ENCODE results near the gene GAB3. TPM values are rescaled to one million over a fixed set of nuclear protein-coding genes. Genes with fewer than 3 reads are reported as not detected.
"Not testable (repeated sequence)": the region's sequence is repeated elsewhere in the genome, so short reads cannot be mapped to it uniquely, and the experiment has no call there.

GAB3 gene
- total RNA-seq, 1 donor from 2014 or later = 0.67 TPM

DNA sequence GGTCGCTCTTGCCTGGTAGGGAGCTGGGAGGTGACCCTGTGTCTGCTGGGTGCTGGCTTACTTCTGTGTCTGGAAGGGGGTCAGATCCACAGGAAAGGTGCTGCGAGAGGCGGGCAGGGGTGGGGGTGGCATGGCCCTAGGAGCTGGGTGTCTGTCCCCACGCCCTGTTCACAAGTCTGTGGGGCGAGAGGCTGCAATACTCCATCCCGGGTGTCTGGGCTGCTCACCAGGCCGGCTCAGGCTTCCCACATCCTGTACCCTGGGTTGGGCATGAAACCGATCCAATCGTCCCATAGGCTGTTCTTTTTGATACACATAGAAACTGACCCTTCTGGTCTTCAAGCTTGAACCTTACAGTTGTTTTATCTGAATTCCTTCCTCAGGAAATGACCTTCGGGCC lies 96.5 kb downstream of the GAB3 start:
- Mint-ChIP-seq H3K36me3 (no peaks in the 10 kb centered on the region), H3K27ac (no peak overlapping the region), H3K4me1 (no peaks in the 10 kb centered on the region), H3K9me3 (peaks cover 11% of the 10 kb centered on the region), H3K27me3 (ENCODE audit: low read depth) (no peaks in the 10 kb centered on the region), H3K4me3 (no peak overlapping the region)
- DNase-seq (ENCODE audit: low spot score in 2 of 2, unreplicated experiment in 2 of 2) = no peak
- TF ChIP-seq, protein P1, sequence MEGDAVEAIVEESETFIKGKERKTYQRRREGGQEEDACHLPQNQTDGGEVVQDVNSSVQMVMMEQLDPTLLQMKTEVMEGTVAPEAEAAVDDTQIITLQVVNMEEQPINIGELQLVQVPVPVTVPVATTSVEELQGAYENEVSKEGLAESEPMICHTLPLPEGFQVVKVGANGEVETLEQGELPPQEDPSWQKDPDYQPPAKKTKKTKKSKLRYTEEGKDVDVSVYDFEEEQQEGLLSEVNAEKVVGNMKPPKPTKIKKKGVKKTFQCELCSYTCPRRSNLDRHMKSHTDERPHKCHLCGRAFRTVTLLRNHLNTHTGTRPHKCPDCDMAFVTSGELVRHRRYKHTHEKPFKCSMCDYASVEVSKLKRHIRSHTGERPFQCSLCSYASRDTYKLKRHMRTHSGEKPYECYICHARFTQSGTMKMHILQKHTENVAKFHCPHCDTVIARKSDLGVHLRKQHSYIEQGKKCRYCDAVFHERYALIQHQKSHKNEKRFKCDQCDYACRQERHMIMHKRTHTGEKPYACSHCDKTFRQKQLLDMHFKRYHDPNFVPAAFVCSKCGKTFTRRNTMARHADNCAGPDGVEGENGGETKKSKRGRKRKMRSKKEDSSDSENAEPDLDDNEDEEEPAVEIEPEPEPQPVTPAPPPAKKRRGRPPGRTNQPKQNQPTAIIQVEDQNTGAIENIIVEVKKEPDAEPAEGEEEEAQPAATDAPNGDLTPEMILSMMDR (IDR thresholded peaks at IDR 0.05; ENCODE audit: unreplicated experiment) = no peak

DNA sequence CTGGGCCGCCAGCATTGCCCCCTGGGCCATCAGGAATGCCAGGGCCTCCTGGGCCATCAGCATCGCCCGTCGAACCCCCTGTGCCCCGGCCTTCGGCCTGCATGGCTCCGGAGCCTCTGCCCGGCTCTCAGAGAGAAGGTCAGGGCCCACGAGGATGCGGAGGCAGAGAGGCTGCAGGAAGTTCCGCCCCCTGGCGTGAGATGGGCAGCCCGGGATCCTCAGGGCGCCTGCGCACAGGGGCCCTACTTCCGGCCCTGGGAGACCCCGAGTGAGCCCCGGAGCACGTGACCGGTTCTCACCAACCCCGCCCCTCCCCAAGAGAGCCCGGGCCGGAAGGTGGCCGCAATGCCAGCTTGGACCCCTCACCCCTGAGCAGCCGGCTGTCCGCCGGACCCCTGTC lies 97.5 kb downstream of the GAB3 start, which contains the start of gene CTAG2:
Gene CTAG2, minus strand, starts transcription at position 167 of the 400 bp plus-strand sequence. Its CDS starts 64 bp downstream, at position 103.
- not testable (repeated sequence) for H3K4me1 Mint-ChIP-seq; H3K27me3 Mint-ChIP-seq (ENCODE audit: low read depth); H3K36me3 Mint-ChIP-seq; H3K4me3 Mint-ChIP-seq; H3K27ac Mint-ChIP-seq; H3K9me3 Mint-ChIP-seq; DNase-seq (ENCODE audit: low spot score in 2 of 2, unreplicated experiment in 2 of 2)

DNA sequence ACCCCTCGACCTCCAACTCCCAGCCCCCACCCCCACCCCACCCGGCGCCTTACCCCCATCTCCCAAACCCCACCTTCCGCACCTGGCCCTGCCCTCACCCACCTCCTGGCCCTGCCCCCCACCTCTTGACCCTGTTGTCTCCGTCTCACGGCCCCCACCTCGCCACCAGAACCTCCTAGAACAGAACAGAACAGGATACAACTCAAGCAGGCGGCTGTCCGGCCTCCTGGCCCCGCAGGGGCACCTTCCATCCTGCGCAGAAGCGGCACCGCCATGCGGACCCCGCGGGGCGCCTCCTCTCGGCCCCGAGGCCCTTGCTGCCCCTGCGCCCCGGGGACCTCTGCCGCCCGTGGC lies 97.9 kb downstream of the GAB3 start:
- no peak for DNase-seq (ENCODE audit: low spot score in 2 of 2, unreplicated experiment in 2 of 2)
- Mint-ChIP-seq H3K4me1 (no peaks in the 10 kb centered on the region), H3K27ac (no peak overlapping the region)

DNA sequence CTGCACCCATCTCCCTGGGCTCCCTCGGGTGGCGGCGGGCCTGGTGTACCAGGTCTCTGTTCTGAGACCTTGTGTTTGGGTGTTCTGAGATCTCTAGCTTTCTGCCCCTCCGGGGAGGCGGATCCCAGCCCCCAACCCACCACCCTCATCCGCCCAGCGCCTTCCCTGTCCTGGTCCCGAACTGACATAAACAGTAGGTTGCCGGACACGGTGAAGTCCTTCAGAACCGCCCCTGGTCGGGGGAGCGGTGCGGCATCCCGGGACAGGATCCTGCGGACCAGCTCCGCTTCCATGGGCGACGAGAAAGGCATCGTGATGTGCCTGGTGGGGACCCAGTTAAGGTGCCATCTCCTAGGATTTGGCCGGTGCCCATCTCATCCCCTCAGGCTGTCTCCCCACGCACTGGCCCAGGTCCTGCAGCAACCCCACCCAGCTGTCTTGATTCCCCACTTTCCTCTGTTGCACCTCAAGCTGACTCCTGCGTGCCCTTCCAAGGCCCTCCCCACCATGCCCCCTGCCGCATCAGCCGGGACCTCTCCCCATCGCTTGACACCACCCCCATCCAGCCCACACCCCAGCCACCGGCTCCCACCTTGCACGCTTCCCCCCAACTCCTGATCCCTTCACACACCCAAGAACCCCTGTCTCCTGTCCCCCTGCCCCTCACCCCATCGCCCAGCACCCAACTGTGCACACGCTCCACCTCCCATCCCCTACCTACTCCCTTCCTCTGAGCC lies 98.4 kb downstream of the GAB3 start:
- no peak for DNase-seq (ENCODE audit: low spot score in 2 of 2, unreplicated experiment in 2 of 2)
- H3K4me3 Mint-ChIP-seq = no peak overlapping the region
- peaks cover 4% of the 10 kb centered on the region for H3K9me3 Mint-ChIP-seq
- TF ChIP-seq, protein P1 (IDR thresholded peaks at IDR 0.05; ENCODE audit: unreplicated experiment) = no peak
- no peaks in the 10 kb centered on the region for H3K36me3 Mint-ChIP-seq
- no peaks in the 10 kb centered on the region for H3K4me1 Mint-ChIP-seq
- no peaks in the 10 kb centered on the region for H3K27me3 Mint-ChIP-seq (ENCODE audit: low read depth)
- no peak overlapping the region for H3K27ac Mint-ChIP-seq

More for the DNA sequence above, 97.9 kb downstream of the GAB3 start:
- H3K27me3 Mint-ChIP-seq (ENCODE audit: low read depth) = no peaks in the 10 kb centered on the region
- no peaks in the 10 kb centered on the region for H3K36me3 Mint-ChIP-seq
- TF ChIP-seq, protein P1 (IDR thresholded peaks at IDR 0.05; ENCODE audit: unreplicated experiment) = no peak
- no peak overlapping the region for H3K4me3 Mint-ChIP-seq
- H3K9me3 Mint-ChIP-seq = peaks cover 4% of the 10 kb centered on the region

DNA sequence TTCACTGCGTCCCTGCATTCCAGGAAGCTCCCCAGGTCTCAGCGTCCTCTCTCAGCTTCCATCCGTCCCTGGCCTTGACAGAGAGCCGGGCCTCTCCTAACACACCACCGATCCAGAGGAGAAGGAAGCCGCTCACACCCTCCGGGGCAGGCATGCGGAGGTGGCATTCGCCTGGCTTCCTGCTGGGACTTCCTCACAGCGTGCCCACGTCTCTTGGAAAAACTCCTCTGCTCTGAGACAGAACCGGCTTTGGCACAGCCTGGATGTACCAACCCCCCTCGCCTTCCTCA lies 100.7 kb downstream of the GAB3 start:
- Mint-ChIP-seq H3K36me3 (no peaks in the 10 kb centered on the region), H3K4me3 (no peak overlapping the region), H3K27ac (no peak overlapping the region), H3K27me3 (ENCODE audit: low read depth) (no peaks in the 10 kb centered on the region), H3K4me1 (no peaks in the 10 kb centered on the region), H3K9me3 (peaks cover 4% of the 10 kb centered on the region)
- TF ChIP-seq, protein P1 (IDR thresholded peaks at IDR 0.05; ENCODE audit: unreplicated experiment) = no peak
- no peak for DNase-seq (ENCODE audit: low spot score in 2 of 2, unreplicated experiment in 2 of 2)

DNA sequence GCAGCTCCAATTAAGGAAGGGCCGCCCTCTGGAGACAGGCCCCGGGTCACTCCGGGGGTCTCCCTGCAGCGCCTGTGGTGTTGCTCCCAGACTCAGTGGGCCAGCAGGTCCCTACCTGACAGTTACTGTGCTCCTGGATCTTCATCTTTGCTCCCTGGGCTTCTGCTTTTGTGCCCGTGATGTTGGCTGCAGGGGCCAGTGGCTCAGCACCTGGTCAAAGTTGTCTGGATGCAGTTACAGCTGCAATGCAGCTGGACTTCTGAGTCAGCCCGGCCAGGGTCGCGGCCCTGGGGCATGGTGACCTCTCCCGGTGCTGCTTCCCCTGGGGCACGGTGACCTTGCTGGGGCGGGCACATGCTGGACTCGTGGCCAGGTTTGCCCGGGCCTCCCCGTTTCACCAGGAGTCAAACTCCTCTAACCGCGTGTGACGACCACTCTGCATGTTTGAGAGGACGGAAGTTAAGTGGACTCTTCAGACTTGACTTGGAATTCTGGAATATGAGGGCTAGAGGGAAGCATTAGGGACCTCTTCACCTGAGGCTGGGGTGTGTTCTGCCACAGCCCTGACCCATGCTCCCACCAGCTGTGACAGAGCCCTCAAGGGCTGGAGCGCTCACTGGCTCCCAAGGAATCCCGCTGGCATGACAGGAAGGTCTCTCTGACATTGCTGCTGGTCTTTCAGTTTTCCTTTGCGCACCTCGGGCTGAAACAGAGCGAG lies 101.2 kb downstream of the GAB3 start:
- TF ChIP-seq, protein P1 (IDR thresholded peaks at IDR 0.05; ENCODE audit: unreplicated experiment) = no peak
- Mint-ChIP-seq H3K27me3 (ENCODE audit: low read depth) (no peaks in the 10 kb centered on the region), H3K4me1 (no peaks in the 10 kb centered on the region), H3K36me3 (no peaks in the 10 kb centered on the region), H3K27ac (no peak overlapping the region), H3K4me3 (no peak overlapping the region), H3K9me3 (no peaks in the 10 kb centered on the region)
- DNase-seq (ENCODE audit: low spot score in 2 of 2, unreplicated experiment in 2 of 2) = no peak

Measured in mesothelial cell of epicardium (in vitro differentiated cells).